ENCODE measurements around the gene CDR2. TPM values are rescaled to one million over a fixed set of nuclear protein-coding genes. Genes with fewer than 3 reads are reported as not detected.
"Not testable (repeated sequence)": the region's sequence is repeated elsewhere in the genome, so short reads cannot be mapped to it uniquely, and the experiment has no call there.

CDR2 gene
- total RNA-seq, 2 donors from 2014 or later, result 41.5 to 47.6 TPM

DNA sequence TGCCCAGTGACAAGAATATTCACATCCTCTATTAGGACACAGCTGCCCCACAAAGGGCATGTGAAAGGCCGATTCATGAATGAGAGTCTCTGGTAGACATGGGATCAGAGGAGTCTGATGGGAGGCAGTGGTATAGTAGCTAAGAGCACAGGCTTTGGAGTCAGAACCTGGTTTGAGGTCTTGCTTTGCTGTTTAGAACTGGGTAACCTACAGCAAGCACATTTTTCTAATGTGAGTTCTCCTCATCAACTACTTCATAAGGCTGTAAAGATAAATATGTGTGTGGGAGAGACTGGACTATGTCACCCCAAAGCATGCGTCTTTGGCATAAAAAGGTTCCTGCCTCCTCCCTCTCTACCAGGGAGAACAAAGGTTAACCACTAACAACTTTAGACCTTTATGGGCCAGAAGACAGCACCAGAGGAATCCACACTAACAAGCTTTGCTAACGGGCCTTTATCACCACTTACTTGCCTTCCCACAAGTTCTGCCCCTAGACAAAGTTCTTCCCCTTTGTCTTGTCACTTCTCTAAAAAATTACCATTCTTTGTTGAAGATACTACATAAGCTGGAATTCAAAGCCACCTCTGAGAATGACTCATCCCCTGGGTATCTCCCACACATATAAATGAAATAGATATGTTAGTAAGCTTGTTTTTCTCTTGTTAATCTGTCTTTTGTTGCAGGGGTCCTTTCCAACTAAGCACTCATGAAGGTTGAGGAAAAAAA, 21.1 kb downstream of the CDR2 start:
- Mint-ChIP-seq H3K9me3 (no peaks in the 10 kb centered on the region), H3K4me1 (ENCODE audit: low read depth in 2 of 2) (peaks cover 32 to 38% of the 10 kb centered on the region in 2 donors), H3K27me3 (no peaks in the 10 kb centered on the region), H3K27ac (peak overlapping the region; percentile 77 to 90), H3K36me3 (peaks cover 13% of the 10 kb centered on the region), H3K4me3 (peak overlapping the region; percentile 21)
- DNase-seq (ENCODE audit: low spot score), result no peak
- peak; percentile 74 to 84 for ATAC-seq

DNA sequence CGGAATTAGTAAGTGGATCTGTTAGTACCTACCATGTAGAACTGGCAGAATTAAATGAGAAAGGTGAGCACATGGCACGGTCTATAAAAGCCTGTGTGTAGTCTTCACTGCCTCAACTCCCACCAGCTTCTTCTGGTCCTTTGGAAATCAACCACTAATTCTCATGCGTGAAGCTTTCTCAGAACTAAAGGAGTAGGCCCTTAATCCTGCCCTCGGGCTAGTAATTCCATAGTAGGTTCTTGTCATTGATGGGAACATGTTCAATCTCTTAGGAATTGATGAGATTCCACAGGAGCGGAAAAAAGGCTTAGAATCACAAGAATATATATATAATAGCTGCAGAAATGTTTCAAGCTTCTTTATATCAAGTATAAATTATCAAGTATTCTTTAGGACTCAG, 21.7 kb downstream of the CDR2 start:
- peak overlapping the region; percentile 77 to 90 for H3K27ac Mint-ChIP-seq
- H3K36me3 Mint-ChIP-seq, result peaks cover 14% of the 10 kb centered on the region
- peak overlapping the region; percentile 21 for H3K4me3 Mint-ChIP-seq
- H3K4me1 Mint-ChIP-seq (ENCODE audit: low read depth in 2 of 2), result peaks cover 27 to 31% of the 10 kb centered on the region in 2 donors
- DNase-seq (ENCODE audit: low spot score) (no peak), ATAC-seq (no peak)
- H3K27me3 Mint-ChIP-seq, result no peaks in the 10 kb centered on the region
- H3K9me3 Mint-ChIP-seq, result no peaks in the 10 kb centered on the region

DNA sequence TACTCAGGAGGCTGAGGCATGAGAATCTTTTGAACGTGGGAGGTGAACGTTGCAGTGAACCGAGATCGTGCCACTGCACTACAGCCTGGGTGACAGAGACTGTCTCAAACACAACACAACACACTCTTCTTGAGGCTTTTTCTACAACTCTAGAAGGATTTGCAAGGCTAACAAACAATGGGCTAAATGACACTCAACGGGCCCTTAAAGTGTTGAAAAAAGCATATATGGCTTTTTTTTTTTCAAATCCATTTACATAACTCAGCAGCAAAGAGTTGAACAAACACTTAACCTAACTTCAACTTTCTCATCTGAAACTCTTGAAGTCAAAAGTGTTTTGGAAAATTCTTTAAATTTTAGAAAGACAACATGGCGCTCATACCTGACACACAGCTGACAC, 22.3 kb downstream of the CDR2 start:
- peaks cover 19% of the 10 kb centered on the region for H3K36me3 Mint-ChIP-seq
- DNase-seq (ENCODE audit: low spot score) (no peak), ATAC-seq (no peak)
- H3K9me3 Mint-ChIP-seq, result no peaks in the 10 kb centered on the region
- peaks cover 23 to 26% of the 10 kb centered on the region in 2 donors for H3K4me1 Mint-ChIP-seq (ENCODE audit: low read depth in 2 of 2)
- H3K4me3 Mint-ChIP-seq, result no peak overlapping the region
- H3K27ac Mint-ChIP-seq, result peak overlapping the region; percentile 77 to 90
- H3K27me3 Mint-ChIP-seq, result no peaks in the 10 kb centered on the region

DNA sequence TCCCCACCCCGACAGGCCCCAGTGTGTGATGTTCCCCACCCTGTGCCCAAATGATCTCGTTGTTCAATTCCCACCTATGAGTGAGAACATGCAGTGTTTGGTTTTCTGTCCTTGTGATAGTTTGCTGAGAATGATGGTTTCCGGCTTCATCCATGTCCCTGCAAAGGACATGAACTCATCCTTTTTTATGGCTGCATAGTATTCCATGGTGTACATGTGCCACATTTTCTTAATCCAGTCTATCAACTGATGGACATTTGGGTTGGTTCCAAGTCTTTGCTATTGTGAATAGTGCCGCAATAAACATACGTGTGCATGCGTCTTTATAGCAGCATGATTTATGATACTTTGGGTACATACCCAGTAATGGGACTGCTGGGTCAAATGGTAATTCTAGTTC, 23.4 kb downstream of the CDR2 start:
- H3K4me3 Mint-ChIP-seq, H3K27me3 Mint-ChIP-seq: not testable (repeated sequence)

DNA sequence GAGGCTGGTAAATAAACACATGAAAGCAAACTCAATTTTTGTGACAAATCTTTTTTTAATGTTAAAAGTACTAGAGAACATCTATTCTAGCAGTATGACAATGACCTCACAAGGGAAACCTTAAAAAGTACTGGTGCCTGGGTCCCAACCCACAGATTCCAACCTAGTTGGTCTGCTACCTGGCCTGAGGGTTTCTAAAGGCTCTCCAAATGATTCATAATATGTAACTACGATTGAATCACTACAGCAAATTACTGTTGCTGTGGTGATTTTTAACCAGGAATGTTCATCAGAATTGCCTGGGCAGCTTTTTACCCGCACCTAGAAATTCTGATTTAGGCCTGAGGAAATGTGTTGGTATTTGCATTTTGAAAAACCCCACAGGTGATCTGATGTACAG, 26.1 kb downstream of the CDR2 start:
- ATAC-seq (no peak), DNase-seq (ENCODE audit: low spot score) (no peak)
- Mint-ChIP-seq H3K27me3 (no peaks in the 10 kb centered on the region), H3K4me1 (ENCODE audit: low read depth in 2 of 2) (peaks cover under 1 to 5% of the 10 kb centered on the region in 2 donors), H3K4me3 (no peak overlapping the region), H3K27ac (no peak overlapping the region), H3K36me3 (peaks cover 21% of the 10 kb centered on the region), H3K9me3 (no peaks in the 10 kb centered on the region)

More for the DNA sequence above, 23.4 kb downstream of the CDR2 start:
- H3K9me3 Mint-ChIP-seq; ATAC-seq; DNase-seq (ENCODE audit: low spot score); H3K27ac Mint-ChIP-seq: not testable (repeated sequence)
- Mint-ChIP-seq H3K36me3 (peaks cover 25% of the 10 kb centered on the region), H3K4me1 (ENCODE audit: low read depth in 2 of 2) (peaks cover 23 to 26% of the 10 kb centered on the region in 2 donors)

DNA sequence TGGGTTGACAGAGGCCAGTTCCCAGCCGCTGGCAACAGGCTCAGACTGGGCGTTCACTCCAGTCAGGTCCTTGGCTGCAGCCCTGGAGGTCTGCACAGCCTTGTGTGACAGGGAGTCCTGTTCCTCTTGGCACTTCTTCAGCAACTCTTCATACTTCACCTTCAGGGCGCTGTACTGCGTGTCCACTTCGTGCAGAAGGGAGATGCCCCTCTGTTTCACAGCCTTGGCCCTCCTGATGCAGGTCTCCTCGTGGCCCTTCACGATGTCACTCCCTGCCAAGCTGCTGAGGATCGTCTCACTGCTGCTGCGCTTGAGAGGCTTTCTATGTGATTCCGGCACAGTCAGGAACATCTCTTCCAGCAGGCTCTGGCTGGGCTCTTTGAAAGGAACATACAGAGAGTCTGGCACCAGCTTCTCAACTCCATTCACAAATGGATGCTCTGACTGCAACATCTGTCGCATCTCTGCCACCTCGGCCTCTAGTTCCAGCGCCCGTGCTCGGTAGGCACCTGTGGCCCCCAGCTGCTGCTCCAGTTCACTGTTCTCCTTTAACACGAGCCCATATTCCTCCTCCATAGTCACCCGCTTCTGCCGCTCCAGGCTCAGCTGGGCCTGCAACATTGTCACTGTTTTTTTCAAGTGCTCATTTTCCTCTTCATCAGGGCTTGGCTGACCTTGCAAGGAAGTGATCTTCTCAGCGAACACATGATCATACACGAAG, 27.2 kb downstream of the CDR2 start:
- Mint-ChIP-seq H3K27ac (no peak overlapping the region), H3K27me3 (no peaks in the 10 kb centered on the region), H3K4me1 (ENCODE audit: low read depth in 2 of 2) (peaks cover 0 to 5% of the 10 kb centered on the region in 2 donors), H3K4me3 (no peak overlapping the region), H3K9me3 (no peaks in the 10 kb centered on the region), H3K36me3 (peaks cover 26% of the 10 kb centered on the region)
- ATAC-seq, result no peak
- no peak for DNase-seq (ENCODE audit: low spot score)

DNA sequence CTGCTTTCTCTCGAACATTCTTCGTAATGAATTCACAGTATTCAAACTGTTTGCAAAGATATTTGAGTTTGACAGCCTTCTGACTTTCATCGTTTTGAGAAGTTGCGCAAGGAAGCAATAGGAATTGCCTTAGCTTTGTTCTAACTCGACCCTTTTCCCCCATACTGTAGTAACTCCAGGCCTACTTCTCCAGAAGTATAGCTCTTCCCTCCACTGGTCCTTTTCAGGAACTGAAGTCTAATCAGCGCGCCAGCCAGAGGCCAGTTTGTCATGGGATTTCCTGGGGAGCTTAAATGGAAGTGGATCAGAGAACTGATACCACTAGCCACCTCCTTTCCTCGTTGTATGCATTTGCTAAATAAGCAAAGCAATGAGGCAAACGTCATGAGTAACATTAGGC, 27.9 kb downstream of the CDR2 start:
- ATAC-seq (no peak), DNase-seq (ENCODE audit: low spot score) (no peak)
- Mint-ChIP-seq H3K27me3 (no peaks in the 10 kb centered on the region), H3K27ac (peak overlapping the region in 1 of 2 donors; percentile 3), H3K36me3 (peaks cover 26% of the 10 kb centered on the region), H3K4me3 (no peak overlapping the region), H3K9me3 (no peaks in the 10 kb centered on the region), H3K4me1 (ENCODE audit: low read depth in 2 of 2) (peaks cover 0 to 5% of the 10 kb centered on the region in 2 donors)

DNA sequence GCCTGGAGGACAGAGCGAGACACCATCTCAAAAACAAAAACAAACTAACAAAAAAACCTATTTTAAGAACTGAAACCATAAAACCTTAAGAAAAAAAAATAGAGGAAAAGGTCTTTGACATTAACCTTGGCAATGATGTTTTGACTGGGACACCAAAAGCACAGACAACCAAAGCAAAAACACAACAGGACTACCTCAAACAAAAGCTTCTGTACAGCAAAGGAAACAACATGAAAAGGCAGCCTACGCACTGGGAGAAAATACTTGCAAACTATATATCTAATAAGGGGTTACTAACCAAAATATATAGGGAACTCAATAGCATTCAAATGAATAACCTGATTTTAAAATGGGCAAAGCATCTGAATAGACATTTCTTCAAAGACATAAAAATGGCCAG, 32.3 kb downstream of the CDR2 start:
- ATAC-seq, result no peak
- H3K36me3 Mint-ChIP-seq, result peaks cover 43% of the 10 kb centered on the region
- DNase-seq (ENCODE audit: low spot score), result no peak
- no peaks in the 10 kb centered on the region for H3K9me3 Mint-ChIP-seq
- H3K27me3 Mint-ChIP-seq, result no peaks in the 10 kb centered on the region
- H3K4me1 Mint-ChIP-seq (ENCODE audit: low read depth in 2 of 2), result peaks cover 0 to 24% of the 10 kb centered on the region in 2 donors
- H3K4me3 Mint-ChIP-seq, result no peak overlapping the region
- no peak overlapping the region for H3K27ac Mint-ChIP-seq

DNA sequence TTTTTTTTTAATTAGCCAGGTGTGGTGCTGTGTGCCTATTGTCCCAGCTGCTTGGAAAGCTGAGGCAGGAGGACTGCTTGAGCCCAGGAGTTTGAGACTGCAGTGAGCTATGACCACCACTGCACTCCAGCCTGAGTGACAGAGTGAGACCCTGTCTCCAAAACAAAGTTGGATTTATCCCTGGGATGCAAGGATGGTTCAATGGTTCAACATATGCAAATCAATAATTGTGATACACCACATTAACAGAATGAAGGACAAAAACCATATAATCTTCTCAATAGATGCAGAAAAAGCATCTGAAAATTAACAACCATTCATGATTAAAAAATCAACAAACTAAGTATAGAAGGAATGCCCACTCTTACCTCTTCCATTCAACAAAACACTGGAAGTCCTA, 33.5 kb downstream of the CDR2 start:
- ATAC-seq (no peak), DNase-seq (ENCODE audit: low spot score) (no peak)
- Mint-ChIP-seq H3K9me3 (peaks cover 10% of the 10 kb centered on the region), H3K27me3 (no peaks in the 10 kb centered on the region), H3K4me3 (no peak overlapping the region), H3K4me1 (ENCODE audit: low read depth in 2 of 2) (peaks cover 0 to 26% of the 10 kb centered on the region in 2 donors), H3K36me3 (peaks cover 48% of the 10 kb centered on the region), H3K27ac (no peak overlapping the region)

DNA sequence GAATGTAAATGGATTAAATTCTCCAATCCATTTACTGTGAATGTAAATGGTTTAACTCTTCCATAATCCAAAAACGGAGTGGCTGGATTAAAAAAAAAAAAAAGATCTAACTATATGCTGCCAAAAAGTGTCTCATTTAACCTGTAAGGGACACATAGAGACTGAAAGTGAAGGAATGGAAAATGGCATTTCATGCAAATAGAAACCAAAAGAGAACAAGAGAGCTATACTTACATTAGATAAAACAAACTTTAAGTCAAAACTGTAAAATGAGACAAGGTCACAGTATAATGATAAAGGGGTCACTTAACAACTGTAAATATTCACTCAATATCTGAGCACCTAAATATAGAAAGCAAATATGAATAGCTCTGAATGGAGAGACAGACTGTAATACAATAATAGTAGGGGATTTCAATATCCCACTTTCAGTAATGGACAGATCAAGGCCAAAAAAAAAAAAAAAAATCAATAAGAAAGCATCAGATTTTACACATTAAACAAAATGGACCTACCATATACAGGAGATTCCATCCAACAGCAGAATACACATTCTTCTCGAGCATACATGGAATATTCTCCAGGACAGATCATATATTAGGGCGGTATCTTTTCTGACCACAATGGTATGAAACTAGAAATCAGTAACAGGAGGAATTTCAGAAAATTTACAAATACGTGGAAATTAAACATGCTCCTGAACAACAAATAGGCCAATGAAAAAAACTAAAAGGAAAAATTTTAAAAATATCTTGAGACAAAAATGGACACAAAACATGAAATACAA, 36.4 kb downstream of the CDR2 start:
- ATAC-seq (no peak), DNase-seq (ENCODE audit: low spot score) (no peak)
- H3K36me3 Mint-ChIP-seq, result peaks cover 69% of the 10 kb centered on the region
- H3K27ac Mint-ChIP-seq, result peak overlapping the region; percentile 35 to 86
- peaks cover 10% of the 10 kb centered on the region for H3K9me3 Mint-ChIP-seq
- no peaks in the 10 kb centered on the region for H3K27me3 Mint-ChIP-seq
- no peak overlapping the region for H3K4me3 Mint-ChIP-seq
- peaks cover 0 to 29% of the 10 kb centered on the region in 2 donors for H3K4me1 Mint-ChIP-seq (ENCODE audit: low read depth in 2 of 2)

DNA sequence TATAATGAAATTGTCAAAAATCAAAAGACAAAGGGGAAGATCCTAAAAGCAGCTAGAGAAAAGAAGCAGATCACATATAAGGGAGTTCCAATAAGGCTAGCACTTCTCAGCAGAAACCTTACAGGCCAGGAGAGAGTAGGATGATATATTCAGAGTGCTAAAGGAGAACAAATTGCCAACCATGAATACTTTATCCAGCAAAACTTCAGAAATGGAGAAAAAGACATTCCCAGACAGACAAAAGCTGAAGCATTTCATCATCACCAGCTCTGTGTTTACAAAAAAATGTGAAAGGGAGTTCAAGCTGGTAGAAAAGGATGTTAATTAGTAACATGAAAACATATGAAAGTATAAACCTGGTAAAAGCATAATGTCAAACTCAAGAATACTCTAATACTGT, 37.4 kb downstream of the CDR2 start:
- H3K36me3 Mint-ChIP-seq, result peaks cover 69% of the 10 kb centered on the region
- peaks cover 10% of the 10 kb centered on the region for H3K9me3 Mint-ChIP-seq
- DNase-seq (ENCODE audit: low spot score) (no peak), ATAC-seq (no peak)
- no peak overlapping the region for H3K4me3 Mint-ChIP-seq
- no peaks in the 10 kb centered on the region for H3K27me3 Mint-ChIP-seq
- H3K4me1 Mint-ChIP-seq (ENCODE audit: low read depth in 2 of 2), result peaks cover 0 to 30% of the 10 kb centered on the region in 2 donors
- H3K27ac Mint-ChIP-seq, result peak overlapping the region in 1 of 2 donors; percentile 36

DNA sequence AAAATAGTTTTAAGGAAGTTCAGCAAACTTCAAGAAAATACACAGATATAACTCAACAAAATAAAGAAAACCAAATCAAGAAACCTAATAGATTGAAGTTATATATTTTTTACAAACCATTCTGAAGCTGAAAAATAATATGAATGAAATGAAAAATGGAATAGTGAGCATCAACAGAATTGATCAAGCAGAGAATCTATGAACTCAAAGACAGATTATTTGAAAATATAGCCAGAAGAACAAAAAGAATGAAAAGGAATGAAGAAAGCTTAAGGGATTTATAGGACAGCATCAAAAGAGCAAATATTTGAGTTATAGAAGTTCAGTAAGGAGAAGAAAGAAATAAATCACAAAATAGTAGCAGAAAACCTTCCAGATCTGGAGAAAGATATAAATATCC, 37.8 kb downstream of the CDR2 start:
- DNase-seq (ENCODE audit: low spot score) (no peak), ATAC-seq (no peak)
- H3K36me3 Mint-ChIP-seq, result peaks cover 73% of the 10 kb centered on the region
- H3K27ac Mint-ChIP-seq, result peak overlapping the region in 1 of 2 donors; percentile 36
- no peaks in the 10 kb centered on the region for H3K27me3 Mint-ChIP-seq
- H3K9me3 Mint-ChIP-seq, result peaks cover 10% of the 10 kb centered on the region
- H3K4me3 Mint-ChIP-seq, result no peak overlapping the region
- H3K4me1 Mint-ChIP-seq (ENCODE audit: low read depth in 2 of 2), result peaks cover 0 to 30% of the 10 kb centered on the region in 2 donors

DNA sequence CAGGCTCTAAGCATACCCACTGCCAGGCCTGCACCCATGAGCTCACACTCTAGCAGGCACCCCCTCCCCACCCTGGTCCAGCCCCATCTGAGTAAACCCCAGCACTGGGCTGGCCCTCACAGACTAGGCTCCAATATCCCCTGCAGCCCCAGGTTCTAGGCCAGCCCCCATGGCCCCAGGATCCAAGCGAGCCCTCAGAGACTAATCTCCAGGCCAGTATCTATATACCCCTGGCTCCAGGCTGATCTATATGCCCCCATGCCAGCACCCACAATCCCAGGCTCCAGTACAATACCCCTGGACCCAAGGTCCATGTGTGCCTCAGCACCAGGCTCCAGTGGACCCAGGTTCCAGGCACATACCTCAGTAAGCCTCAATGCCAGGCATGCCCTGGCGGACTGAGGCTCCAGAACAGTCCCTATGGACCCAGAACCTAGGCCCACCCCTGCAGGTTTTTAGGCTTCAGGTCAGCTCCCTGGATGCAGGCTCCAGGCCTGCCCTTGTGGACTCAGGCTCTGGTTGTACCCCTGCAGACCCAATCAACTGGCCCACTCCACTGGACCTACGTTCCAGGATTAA, 38.7 kb downstream of the CDR2 start:
- ATAC-seq (peak in 1 of 2 donors; percentile 31), DNase-seq (ENCODE audit: low spot score) (no peak)
- Mint-ChIP-seq H3K4me1 (ENCODE audit: low read depth in 2 of 2) (peaks cover 0 to 30% of the 10 kb centered on the region in 2 donors), H3K4me3 (no peak overlapping the region), H3K27ac (peak overlapping the region in 1 of 2 donors; percentile 31), H3K27me3 (no peaks in the 10 kb centered on the region), H3K9me3 (peaks cover 10% of the 10 kb centered on the region), H3K36me3 (peaks cover 77% of the 10 kb centered on the region)
